Measurements from ENCODE around the gene NXPH1. TPM values are rescaled to one million over a fixed set of nuclear protein-coding genes. Genes with fewer than 3 reads are reported as not detected.

The NXPH1 gene
- total and polyA plus RNA-seq, 2 experiments from 2014 or later: not detected

- TF ChIP-seq EZH2 (IDR thresholded peaks at IDR 0.05; ENCODE audit: insufficient read depth, poor library complexity, severe bottlenecking) (no peak), EZH2phosphoT487 (IDR thresholded peaks at IDR 0.05; ENCODE audit: insufficient read depth, low read depth) (no peak)
- 0 to 3% methylated on average over 3 of the region's 3 CpGs for WGBS, 2 experiments (ENCODE audit: low coverage in 1 of 2, low lambda C conversion rate in 2 of 2, missing lambda C conversion rate in 2 of 2)
- no peaks in the 10 kb centered on the region for H3K79me2 ChIP-seq (ENCODE audit: insufficient read depth)
Observed at GRCh38 chr7:8629504-8629903, 196.1 kb downstream of the NXPH1 start.

GRCh38 chr7:8637322-8637721 lies 203.9 kb downstream of the NXPH1 start:
- no peaks in the 10 kb centered on the region for H3K79me2 ChIP-seq (ENCODE audit: insufficient read depth)
- H3K27me3 ChIP-seq (replicated peaks; ENCODE audit: insufficient read depth): no peaks in the 10 kb centered on the region
- 46 to 50% methylated on average over 4 of the region's 4 CpGs for WGBS, 2 experiments (ENCODE audit: low coverage in 1 of 2, low lambda C conversion rate in 2 of 2, missing lambda C conversion rate in 2 of 2)
- H3K9me3 ChIP-seq (ENCODE audit: low read depth): no peaks in the 10 kb centered on the region
- no peak overlapping the region for H3K27ac ChIP-seq
- H2AFZ ChIP-seq: no peak overlapping the region
- no peak for TF ChIP-seq EZH2 (IDR thresholded peaks at IDR 0.05; ENCODE audit: insufficient read depth, poor library complexity, severe bottlenecking)
- TF ChIP-seq EZH2phosphoT487 (IDR thresholded peaks at IDR 0.05; ENCODE audit: insufficient read depth, low read depth): no peak
- no peaks in the 10 kb centered on the region for H3K36me3 ChIP-seq (ENCODE audit: low read depth)
- H3K4me3 ChIP-seq: no peak overlapping the region
- H3K9ac ChIP-seq: no peak overlapping the region
- no peak overlapping the region for H3K4me2 ChIP-seq (ENCODE audit: unreplicated experiment)
- no peaks in the 10 kb centered on the region for H3K9me2 ChIP-seq (ENCODE audit: insufficient read depth)
- H3K4me1 ChIP-seq (ENCODE audit: insufficient read depth): no peaks in the 10 kb centered on the region
- in situ Hi-C loops (cut with MboI): no loop called here
- DNase-seq: no peak
- H3F3A ChIP-seq (ENCODE audit: insufficient read depth): no peaks in the 10 kb centered on the region
- H4K20me1 ChIP-seq (ENCODE audit: insufficient read depth): no peaks in the 10 kb centered on the region

More at GRCh38 chr7:8629504-8629903, 196.1 kb downstream of the NXPH1 start:
- Histone ChIP-seq H3F3A (ENCODE audit: insufficient read depth) (no peaks in the 10 kb centered on the region), H3K27me3 (replicated peaks; ENCODE audit: insufficient read depth) (no peaks in the 10 kb centered on the region), H4K20me1 (ENCODE audit: insufficient read depth) (no peaks in the 10 kb centered on the region), H3K36me3 (ENCODE audit: low read depth) (no peaks in the 10 kb centered on the region), H2AFZ (no peak overlapping the region), H3K4me2 (ENCODE audit: unreplicated experiment) (no peak overlapping the region), H3K27ac (no peak overlapping the region), H3K9me3 (ENCODE audit: low read depth) (no peaks in the 10 kb centered on the region), H3K9me2 (ENCODE audit: insufficient read depth) (no peaks in the 10 kb centered on the region), H3K9ac (no peak overlapping the region), H3K4me3 (no peak overlapping the region), H3K4me1 (ENCODE audit: insufficient read depth) (no peaks in the 10 kb centered on the region)
- in situ Hi-C loops (cut with MboI): no loop called here
- DNase-seq: no peak

- H3K9me3 ChIP-seq (ENCODE audit: low read depth): no peaks in the 10 kb centered on the region
- H3K79me2 ChIP-seq (ENCODE audit: insufficient read depth): no peaks in the 10 kb centered on the region
- H3K9ac ChIP-seq: no peak overlapping the region
- no peaks in the 10 kb centered on the region for H3K4me1 ChIP-seq (ENCODE audit: insufficient read depth)
- in situ Hi-C loops (cut with MboI): no loop called here
- no peak overlapping the region for H3K4me2 ChIP-seq (ENCODE audit: unreplicated experiment)
- no peak overlapping the region for H3K27ac ChIP-seq
- no peak for TF ChIP-seq EZH2phosphoT487 (IDR thresholded peaks at IDR 0.05; ENCODE audit: insufficient read depth, low read depth)
- no peak for TF ChIP-seq EZH2 (IDR thresholded peaks at IDR 0.05; ENCODE audit: insufficient read depth, poor library complexity, severe bottlenecking)
- DNase-seq: no peak
- 12 to 18% methylated on average over 7 of the region's 7 CpGs for WGBS, 2 experiments (ENCODE audit: low coverage in 1 of 2, low lambda C conversion rate in 2 of 2, missing lambda C conversion rate in 2 of 2)
- no peaks in the 10 kb centered on the region for H3F3A ChIP-seq (ENCODE audit: insufficient read depth)
- H3K9me2 ChIP-seq (ENCODE audit: insufficient read depth): no peaks in the 10 kb centered on the region
- no peaks in the 10 kb centered on the region for H3K36me3 ChIP-seq (ENCODE audit: low read depth)
- no peak overlapping the region for H2AFZ ChIP-seq
- H3K27me3 ChIP-seq (replicated peaks; ENCODE audit: insufficient read depth): no peaks in the 10 kb centered on the region
- no peak overlapping the region for H3K4me3 ChIP-seq
- H4K20me1 ChIP-seq (ENCODE audit: insufficient read depth): no peaks in the 10 kb centered on the region
Observed at GRCh38 chr7:8638076-8638475, 204.7 kb downstream of the NXPH1 start.

- no peaks in the 10 kb centered on the region for H3K27me3 ChIP-seq (replicated peaks; ENCODE audit: insufficient read depth)
- no peaks in the 10 kb centered on the region for H3K36me3 ChIP-seq (ENCODE audit: low read depth)
- no peaks in the 10 kb centered on the region for H3F3A ChIP-seq (ENCODE audit: insufficient read depth)
- H3K9me2 ChIP-seq (ENCODE audit: insufficient read depth): no peaks in the 10 kb centered on the region
- H3K79me2 ChIP-seq (ENCODE audit: insufficient read depth): no peaks in the 10 kb centered on the region
- no peak overlapping the region for H2AFZ ChIP-seq
- in situ Hi-C loops (cut with MboI): no loop called here
- no peak overlapping the region for H3K9ac ChIP-seq
- H3K4me1 ChIP-seq (ENCODE audit: insufficient read depth): no peaks in the 10 kb centered on the region
- no peaks in the 10 kb centered on the region; the same call in 1 of the 2 replicates for H4K20me1 ChIP-seq (ENCODE audit: insufficient read depth)
- no peak overlapping the region for H3K4me3 ChIP-seq
- no peak overlapping the region for H3K4me2 ChIP-seq (ENCODE audit: unreplicated experiment)
- H3K9me3 ChIP-seq (ENCODE audit: low read depth): no peaks in the 10 kb centered on the region
- DNase-seq: no peak
- no peak for TF ChIP-seq EZH2phosphoT487 (IDR thresholded peaks at IDR 0.05; ENCODE audit: insufficient read depth, low read depth)
- no peak for TF ChIP-seq EZH2 (IDR thresholded peaks at IDR 0.05; ENCODE audit: insufficient read depth, poor library complexity, severe bottlenecking)
- WGBS, 2 experiments (ENCODE audit: low coverage in 1 of 2, low lambda C conversion rate in 2 of 2, missing lambda C conversion rate in 2 of 2): 6 to 7% methylated on average over 5 of the region's 5 CpGs
- H3K27ac ChIP-seq: no peak overlapping the region
Observed at GRCh38 chr7:8639668-8640067, 206.3 kb downstream of the NXPH1 start.

- Histone ChIP-seq H2AFZ (no peak overlapping the region), H3K9me2 (ENCODE audit: insufficient read depth) (no peaks in the 10 kb centered on the region), H3F3A (ENCODE audit: insufficient read depth) (no peaks in the 10 kb centered on the region), H3K9me3 (ENCODE audit: low read depth) (no peaks in the 10 kb centered on the region), H3K27ac (no peak overlapping the region), H3K79me2 (ENCODE audit: insufficient read depth) (no peaks in the 10 kb centered on the region), H3K4me2 (ENCODE audit: unreplicated experiment) (no peak overlapping the region), H3K9ac (no peak overlapping the region), H4K20me1 (ENCODE audit: insufficient read depth) (no peaks in the 10 kb centered on the region; the same call in 1 of the 2 replicates), H3K4me1 (ENCODE audit: insufficient read depth) (no peaks in the 10 kb centered on the region), H3K27me3 (replicated peaks; ENCODE audit: insufficient read depth) (no peaks in the 10 kb centered on the region), H3K36me3 (ENCODE audit: low read depth) (no peaks in the 10 kb centered on the region), H3K4me3 (no peak overlapping the region)
- in situ Hi-C loops (cut with MboI): no loop called here
- DNase-seq: no peak
- TF ChIP-seq EZH2phosphoT487 (IDR thresholded peaks at IDR 0.05; ENCODE audit: insufficient read depth, low read depth): no peak
- TF ChIP-seq EZH2 (IDR thresholded peaks at IDR 0.05; ENCODE audit: insufficient read depth, poor library complexity, severe bottlenecking): no peak
- 8 to 15% methylated on average over 1 of the region's 1 CpG for WGBS, 2 experiments (ENCODE audit: low coverage in 1 of 2, low lambda C conversion rate in 2 of 2, missing lambda C conversion rate in 2 of 2)
Observed at GRCh38 chr7:8640671-8641070, 207.3 kb downstream of the NXPH1 start.
